HG02588 (cell line): Measurements from ENCODE around the gene DDX46.

Experiments
- ATAC-seq: cut with Tn5 transposase; IDR thresholded peaks from one replicate; pipeline ENCODE4 v1.9.1; 2021; ENCODE audit warnings: mild to moderate bottlenecking, moderate library complexity; ENCODE audit not compliant: unreplicated experiment

The DDX46 gene

GRCh38 chr5:134777366-134777765 is 18.8 kb downstream of the DDX46 start:
- ATAC-seq, result no peak

DNA sequence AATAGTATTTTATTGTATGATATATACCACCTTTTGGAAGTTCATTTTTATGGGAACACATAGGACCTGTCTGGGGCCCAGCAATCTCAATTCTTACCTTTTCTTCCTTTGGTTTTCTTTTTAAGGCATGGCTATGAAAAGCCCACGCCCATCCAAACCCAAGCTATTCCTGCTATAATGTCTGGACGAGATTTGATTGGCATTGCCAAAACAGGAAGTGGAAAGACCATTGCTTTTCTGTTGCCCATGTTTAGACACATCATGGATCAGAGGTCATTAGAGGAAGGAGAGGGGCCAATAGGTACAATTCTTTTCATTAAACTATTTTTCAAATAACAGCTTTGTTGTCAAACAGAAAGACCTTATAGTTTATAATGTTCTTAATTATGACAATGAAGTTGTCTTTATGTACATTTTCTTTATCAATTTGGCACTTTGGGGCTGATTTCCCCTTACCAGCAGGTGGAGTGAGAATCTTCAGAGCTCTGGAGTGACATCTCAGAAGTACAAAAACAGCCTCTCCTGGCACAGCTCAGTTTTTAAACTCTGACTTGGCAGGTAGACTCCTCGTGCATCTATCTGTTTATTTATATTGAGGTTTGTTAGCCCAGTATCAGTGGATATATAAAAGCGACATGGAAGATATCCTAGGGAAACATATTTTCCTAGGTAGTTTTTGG is 25.8 kb downstream of the DDX46 start:
- ATAC-seq, result no peak

DNA sequence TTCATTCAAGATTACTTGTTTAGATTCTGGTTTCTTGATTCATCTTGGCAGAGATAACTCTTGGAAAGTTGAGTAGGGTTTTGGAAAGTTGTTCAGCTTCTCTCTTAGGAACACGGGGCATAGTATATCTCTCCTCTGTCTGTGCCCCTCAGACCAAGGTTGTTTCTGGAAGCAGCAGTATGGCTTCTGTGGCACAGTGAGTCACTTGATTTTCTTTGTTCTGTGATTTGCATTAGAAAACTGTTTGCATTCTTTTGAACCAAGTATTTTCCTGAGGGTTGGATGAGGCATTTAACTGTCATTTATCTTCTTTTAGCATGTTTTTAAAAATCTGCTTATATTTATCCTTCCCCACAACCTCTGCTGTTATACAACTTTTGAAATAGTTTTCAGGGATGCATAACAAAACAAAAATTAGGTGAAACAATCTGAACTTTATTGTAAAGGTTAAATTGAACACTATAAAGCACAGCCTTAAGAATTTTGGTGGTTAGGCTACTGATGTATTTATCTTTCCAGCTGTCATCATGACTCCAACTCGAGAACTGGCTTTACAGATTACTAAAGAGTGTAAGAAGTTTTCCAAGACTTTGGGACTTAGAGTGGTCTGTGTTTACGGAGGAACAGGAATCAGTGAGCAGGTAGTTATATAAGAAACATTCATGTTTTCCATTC is 26.5 kb downstream of the DDX46 start:
- ATAC-seq, result no peak

GRCh38 chr5:134787692-134788091 is 29.1 kb downstream of the DDX46 start:
- ATAC-seq, result no peak

DNA sequence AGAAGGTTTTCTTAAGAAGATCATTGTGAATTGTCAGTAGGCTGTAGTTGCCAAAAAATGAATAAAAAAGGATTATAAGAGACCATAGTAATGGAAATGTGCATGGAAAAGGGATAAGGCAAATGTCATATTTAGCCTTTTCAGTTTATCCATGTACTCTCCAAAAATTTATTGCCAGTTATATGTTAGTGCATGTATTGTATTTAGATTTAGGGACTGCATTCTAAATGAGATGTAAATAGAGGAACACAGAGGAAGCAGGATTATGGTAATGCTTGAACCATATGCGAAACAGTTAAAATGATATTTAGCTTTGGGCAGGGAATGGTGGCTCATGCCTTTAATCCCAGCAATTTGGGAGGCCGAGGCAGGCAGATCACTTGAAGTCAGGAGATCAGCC is 33.0 kb downstream of the DDX46 start:
- ATAC-seq, result no peak

GRCh38 chr5:134792286-134792685 is 33.7 kb downstream of the DDX46 start:
- no peak for ATAC-seq

DNA sequence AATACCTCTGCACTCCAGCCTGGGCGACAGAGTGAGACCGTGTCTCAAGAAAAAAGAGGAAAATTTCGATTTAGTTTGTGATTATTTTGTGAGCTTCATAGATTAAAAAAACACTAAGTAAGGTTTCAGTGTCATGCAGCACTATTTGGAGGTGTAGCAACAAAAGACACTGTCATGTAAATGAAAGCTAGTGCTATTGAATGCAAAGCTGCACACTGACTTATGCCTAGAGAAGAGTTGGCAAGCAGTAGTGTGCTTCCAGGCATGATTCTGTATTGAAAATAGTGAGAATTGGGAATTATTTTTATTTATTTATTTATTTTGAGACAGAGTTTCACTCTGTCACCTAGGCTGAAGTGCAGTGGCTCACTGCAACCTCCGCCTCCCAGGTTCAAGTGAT is 34.5 kb downstream of the DDX46 start:
- no peak for ATAC-seq

GRCh38 chr5:134794082-134794481 is 35.5 kb downstream of the DDX46 start:
- ATAC-seq, result no peak

GRCh38 chr5:134794819-134795218 is 36.2 kb downstream of the DDX46 start:
- ATAC-seq, result no peak

GRCh38 chr5:134798468-134798867 is 39.9 kb downstream of the DDX46 start:
- no peak for ATAC-seq

GRCh38 chr5:134803821-134804220 is 45.2 kb downstream of the DDX46 start:
- ATAC-seq, result no peak

GRCh38 chr5:134813407-134813806 is 54.8 kb downstream of the DDX46 start:
- ATAC-seq, result no peak

DNA sequence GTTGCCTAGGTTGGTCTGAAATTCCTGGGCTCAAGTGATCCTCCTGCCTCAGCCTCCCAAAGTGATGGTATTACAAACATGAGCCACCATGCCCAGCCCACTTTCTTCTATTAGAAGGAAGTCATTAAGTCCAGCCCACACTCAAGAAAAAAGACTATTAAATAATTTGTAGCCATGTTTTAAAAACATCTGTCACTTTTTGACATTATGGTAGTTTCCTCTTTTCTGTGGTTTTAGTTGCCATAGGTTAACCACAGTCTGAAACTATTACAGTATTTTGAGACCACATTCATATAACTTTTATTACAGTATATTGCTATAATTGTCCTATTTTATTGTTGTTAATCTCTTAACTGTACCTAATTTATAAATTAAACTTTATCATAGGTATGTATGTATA is 55.2 kb downstream of the DDX46 start:
- no peak for ATAC-seq

GRCh38 chr5:134817006-134817405 is 58.4 kb downstream of the DDX46 start:
- ATAC-seq, result no peak

DNA sequence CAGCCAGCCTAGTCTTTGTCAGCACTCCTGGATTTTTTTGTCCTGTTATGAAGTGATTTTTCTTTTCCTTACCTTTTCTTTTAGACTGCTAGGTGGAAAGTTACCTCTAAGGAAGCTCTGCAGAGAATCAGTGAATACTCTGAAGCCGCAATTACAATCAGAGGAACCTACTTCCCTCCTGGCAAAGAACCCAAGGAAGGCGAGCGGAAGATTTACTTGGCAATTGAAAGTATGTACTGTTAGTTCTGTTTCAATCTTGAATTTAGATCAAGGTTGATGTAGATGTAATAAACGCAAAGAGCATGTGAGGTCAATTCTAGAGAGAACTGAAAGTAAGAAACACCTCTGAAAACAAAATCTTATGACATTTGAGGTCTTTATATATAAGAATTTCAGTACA is 60.2 kb downstream of the DDX46 start:
- no peak for ATAC-seq

- no peak for ATAC-seq
Observed at GRCh38 chr5:134819407-134819963, 60.9 kb downstream of the DDX46 start.

DNA sequence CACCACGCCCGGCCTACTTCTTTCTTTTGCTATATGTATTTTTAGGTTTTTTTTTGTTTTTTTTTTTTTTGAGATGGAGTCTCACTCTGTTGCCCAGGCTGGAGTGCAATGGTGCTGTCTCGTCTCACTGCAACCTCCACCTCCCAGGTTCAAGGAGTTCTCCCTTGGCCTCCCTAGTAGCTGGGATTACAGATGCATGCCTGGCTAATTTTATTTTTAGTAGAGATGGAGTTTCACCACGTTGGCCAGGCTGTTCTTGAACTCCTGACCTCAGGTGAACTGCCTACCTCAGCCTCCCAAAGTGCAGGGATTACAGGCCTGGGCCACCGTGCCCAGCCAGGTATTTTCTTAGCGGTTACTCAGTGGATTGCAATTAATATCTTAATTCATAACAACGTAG is 63.3 kb downstream of the DDX46 start:
- ATAC-seq, result no peak

- no peak for ATAC-seq
Observed at GRCh38 chr5:134824681-134825080, 66.1 kb downstream of the DDX46 start.

DNA sequence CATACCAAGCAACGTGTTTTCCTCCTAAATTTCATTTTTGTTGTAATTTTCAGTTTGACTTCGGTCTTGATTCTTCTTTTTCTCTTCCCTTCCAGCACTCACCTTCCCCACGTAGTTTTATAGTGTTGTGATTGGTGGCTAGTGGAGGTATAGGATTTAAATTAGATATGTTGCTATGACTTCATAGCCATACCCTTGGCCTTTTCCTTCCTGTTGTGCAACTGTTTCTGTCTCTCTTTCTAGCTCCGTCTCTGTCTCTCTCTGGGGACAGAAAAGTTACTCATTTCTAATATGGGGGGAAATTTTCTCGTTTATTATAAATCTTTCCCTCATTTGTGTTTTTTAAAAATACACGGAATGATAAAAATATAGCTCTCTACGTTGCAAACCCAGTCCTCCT is 66.6 kb downstream of the DDX46 start:
- no peak for ATAC-seq

GRCh38 chr5:134833340-134834032 is 74.9 kb downstream of the DDX46 start:
- ATAC-seq, result no peak

- no peak for ATAC-seq
Observed at GRCh38 chr5:134835623-134836022, 77.0 kb downstream of the DDX46 start.
